CD4-positive, alpha-beta memory T cell (primary cell): Measurements from ENCODE around the gene NOS1AP. TPM values are rescaled to one million over a fixed set of nuclear protein-coding genes. Genes with fewer than 3 reads are reported as not detected.

Experiments used
- CTCF ChIA-PET: fragments of 350-600 bp; sonication (Branson Sonifier 250); formaldehyde crosslinking; loops from one replicate; lab custom pipeline; 2021; ENCODE audit warnings: inconsistent platforms; ENCODE audit not compliant: partially characterized antibody; lab: Charles Lee
- POLR2A ChIA-PET: fragments of 350-600 bp; sonication (Branson Sonifier 250); formaldehyde crosslinking; loops from one replicate; lab custom pipeline; 2021; ENCODE audit not compliant: partially characterized antibody; lab: Charles Lee
- DNase-seq, 5 donors: peaks; one replicate each; pipeline versions ENCODE4 v3.0.0 to v3.0.0-alpha.2; 2020 to 2022; ENCODE audit warnings: mixed read lengths in 1 of 5
- H3K27ac ChIP-seq: one replicate; pipeline ENCODE4 v1.7.0; 2013; ENCODE audit warnings: low read depth, low read length
- H3K27me3 ChIP-seq: 2 replicates; pipeline ENCODE4 v1.7.0; 2013; ENCODE audit warnings: mild to moderate bottlenecking, low read length, moderate library complexity; ENCODE audit not compliant: insufficient read depth
- H3K36me3 ChIP-seq: 2 replicates; pipeline ENCODE4 v1.7.0; 2013; ENCODE audit warnings: mild to moderate bottlenecking, low read length, moderate library complexity; ENCODE audit not compliant: insufficient read depth
- H3K4me1 ChIP-seq: 2 replicates; pipeline ENCODE4 v1.7.0; 2013; ENCODE audit warnings: mild to moderate bottlenecking, low read length, moderate library complexity; ENCODE audit not compliant: insufficient read depth
- H3K4me3 ChIP-seq, 2 donors: one replicate each; pipeline ENCODE4 v1.7.0; 2013; ENCODE audit warnings: low read length in 2 of 2, mild to moderate bottlenecking in 1 of 2
- H3K9me3 ChIP-seq, 2 donors: one replicate each; pipeline ENCODE4 v1.7.0; 2013; ENCODE audit warnings: low read length in 2 of 2, control low read depth in 1 of 2; ENCODE audit not compliant: control insufficient read depth in 1 of 2
- H3K27ac Mint-ChIP-seq, 7 donors: one replicate each; pipeline ENCODE4 v1.8.0; 2020 to 2021; ENCODE audit warnings: mixed read lengths in 7 of 7, mild to moderate bottlenecking in 6 of 7, inconsistent platforms in 3 of 7, moderate library complexity in 3 of 7
- H3K27me3 Mint-ChIP-seq, 2 donors: one replicate each; pipeline ENCODE4 v1.8.0; 2020 to 2021; ENCODE audit warnings: mixed read lengths in 2 of 2
- H3K36me3 Mint-ChIP-seq, 2 donors: one replicate each; pipeline ENCODE4 v1.8.0; 2020 to 2021; ENCODE audit warnings: mixed read lengths in 2 of 2, inconsistent platforms in 1 of 2, mild to moderate bottlenecking in 1 of 2
- H3K4me1 Mint-ChIP-seq, 4 donors: one replicate each; pipeline ENCODE4 v1.8.0; 2020 to 2021; ENCODE audit warnings: mixed read lengths in 4 of 4, mild to moderate bottlenecking in 1 of 4
- H3K4me3 Mint-ChIP-seq, 8 donors: one replicate each; pipeline ENCODE4 v1.8.0; 2020 to 2021; ENCODE audit warnings: mixed read lengths in 8 of 8, mild to moderate bottlenecking in 7 of 8, moderate library complexity in 6 of 8, inconsistent platforms in 3 of 8
- H3K9me3 Mint-ChIP-seq, 8 donors: one replicate each; pipeline ENCODE4 v1.8.0; 2020 to 2021; ENCODE audit warnings: mixed read lengths in 8 of 8, mild to moderate bottlenecking in 5 of 8, inconsistent platforms in 3 of 8, moderate library complexity in 1 of 8
- intact Hi-C: fragments of 100-400 bp; cut with micrococcal nuclease; formaldehyde crosslinking; loops from one replicate; pipeline ENCODE4 v1.15.1; 2023
- polyA plus RNA-seq, 2 donors: library from polyadenylated mRNA; unstranded; fragments of 300-500 nt; fragmentation: Illumina TruSeq; gene quantifications; one replicate each; pipeline ENCODE4 v1.2.3, GENCODE V29; 2021
- total RNA-seq, 2 experiments: library from RNA; stranded (reverse); gene quantifications; one replicate each; pipeline ENCODE4 v1.2.3, GENCODE V29; 2021

NOS1AP gene
- total and polyA plus RNA-seq, 4 experiments from 2014 or later, result not detected

GRCh38 chr1:162234571-162234970, 165.1 kb downstream of the NOS1AP start:
- Histone ChIP-seq H3K4me3 (no peak overlapping the region), H3K9me3 (no peaks in the 10 kb centered on the region), H3K36me3 (no peaks in the 10 kb centered on the region), H3K27ac (no peak overlapping the region), H3K4me1 (no peaks in the 10 kb centered on the region), H3K27me3 (no peaks in the 10 kb centered on the region)
- POLR2A ChIA-PET, result no interaction called here
- Mint-ChIP-seq H3K9me3 (no peaks in the 10 kb centered on the region), H3K36me3 (no peaks in the 10 kb centered on the region), H3K27me3 (peaks cover 11 to 13% of the 10 kb centered on the region in 2 donors), H3K27ac (no peak overlapping the region), H3K4me1 (no peaks in the 10 kb centered on the region), H3K4me3 (no peak overlapping the region)
- intact Hi-C loops, result no loop called here
- no peak for DNase-seq
- CTCF ChIA-PET, result no interaction called here

GRCh38 chr1:162235241-162235800, 165.8 kb downstream of the NOS1AP start:
- Histone ChIP-seq H3K36me3 (no peaks in the 10 kb centered on the region), H3K9me3 (no peaks in the 10 kb centered on the region), H3K4me3 (no peak overlapping the region), H3K27ac (no peak overlapping the region), H3K27me3 (no peaks in the 10 kb centered on the region), H3K4me1 (no peaks in the 10 kb centered on the region)
- no peaks in the 10 kb centered on the region for H3K4me1 Mint-ChIP-seq
- H3K9me3 Mint-ChIP-seq, result no peaks in the 10 kb centered on the region
- peaks cover 12 to 13% of the 10 kb centered on the region in 2 donors for H3K27me3 Mint-ChIP-seq
- POLR2A ChIA-PET, result no interaction called here
- no peak for DNase-seq
- intact Hi-C loops, result no loop called here
- CTCF ChIA-PET, result no interaction called here
- H3K36me3 Mint-ChIP-seq, result no peaks in the 10 kb centered on the region
- H3K4me3 Mint-ChIP-seq, result no peak overlapping the region
- H3K27ac Mint-ChIP-seq, result no peak overlapping the region

GRCh38 chr1:162236201-162236600, 166.7 kb downstream of the NOS1AP start:
- Mint-ChIP-seq H3K27me3 (peaks cover 13 to 18% of the 10 kb centered on the region in 2 donors), H3K4me3 (no peak overlapping the region), H3K36me3 (no peaks in the 10 kb centered on the region), H3K9me3 (no peaks in the 10 kb centered on the region), H3K27ac (no peak overlapping the region), H3K4me1 (no peaks in the 10 kb centered on the region)
- no peak for DNase-seq
- Histone ChIP-seq H3K4me1 (no peaks in the 10 kb centered on the region), H3K36me3 (no peaks in the 10 kb centered on the region), H3K4me3 (no peak overlapping the region), H3K27ac (no peak overlapping the region), H3K9me3 (no peaks in the 10 kb centered on the region), H3K27me3 (no peaks in the 10 kb centered on the region)
- intact Hi-C loops, result no loop called here
- CTCF ChIA-PET, result no interaction called here
- POLR2A ChIA-PET, result no interaction called here

- H3K4me1 Mint-ChIP-seq, result no peaks in the 10 kb centered on the region
- ChIA-PET POLR2A (no interaction called here), CTCF (no interaction called here)
- Histone ChIP-seq H3K36me3 (no peaks in the 10 kb centered on the region), H3K9me3 (no peaks in the 10 kb centered on the region), H3K4me3 (no peak overlapping the region), H3K27me3 (no peaks in the 10 kb centered on the region), H3K27ac (no peak overlapping the region), H3K4me1 (no peaks in the 10 kb centered on the region)
- H3K27me3 Mint-ChIP-seq, result peaks cover 16 to 18% of the 10 kb centered on the region in 2 donors
- DNase-seq, result no peak
- no peak overlapping the region for H3K27ac Mint-ChIP-seq
- no peaks in the 10 kb centered on the region for H3K9me3 Mint-ChIP-seq
- intact Hi-C loops, result no loop called here
- H3K36me3 Mint-ChIP-seq, result no peaks in the 10 kb centered on the region
- no peak overlapping the region for H3K4me3 Mint-ChIP-seq
Observed at GRCh38 chr1:162236618-162237017, 167.1 kb downstream of the NOS1AP start.

- POLR2A ChIA-PET, result no interaction called here
Observed at GRCh38 chr1:162240577-162240976, 171.1 kb downstream of the NOS1AP start.

GRCh38 chr1:162242804-162243203, 173.3 kb downstream of the NOS1AP start:
- no peak overlapping the region for H3K4me3 Mint-ChIP-seq
- H3K4me1 Mint-ChIP-seq, result no peaks in the 10 kb centered on the region
- ChIA-PET POLR2A (no interaction called here), CTCF (no interaction called here)
- Histone ChIP-seq H3K4me1 (no peaks in the 10 kb centered on the region), H3K9me3 (no peaks in the 10 kb centered on the region), H3K27ac (no peak overlapping the region), H3K36me3 (no peaks in the 10 kb centered on the region), H3K27me3 (no peaks in the 10 kb centered on the region), H3K4me3 (no peak overlapping the region)
- intact Hi-C loops, result no loop called here
- no peak for DNase-seq
- peaks cover 14 to 15% of the 10 kb centered on the region in 2 donors for H3K27me3 Mint-ChIP-seq
- H3K27ac Mint-ChIP-seq, result no peak overlapping the region
- peaks cover 0 to 3% (median 0%) of the 10 kb centered on the region in 8 donors for H3K9me3 Mint-ChIP-seq
- no peaks in the 10 kb centered on the region for H3K36me3 Mint-ChIP-seq

More at GRCh38 chr1:162240577-162240976, 171.1 kb downstream of the NOS1AP start:
- Mint-ChIP-seq H3K9me3 (peaks cover 0 to 3% (median 0%) of the 10 kb centered on the region in 8 donors), H3K27ac (no peak overlapping the region), H3K4me1 (no peaks in the 10 kb centered on the region), H3K36me3 (no peaks in the 10 kb centered on the region), H3K27me3 (peaks cover 16 to 20% of the 10 kb centered on the region in 2 donors), H3K4me3 (no peak overlapping the region)
- Histone ChIP-seq H3K9me3 (no peaks in the 10 kb centered on the region), H3K27me3 (no peaks in the 10 kb centered on the region), H3K4me1 (no peaks in the 10 kb centered on the region), H3K36me3 (no peaks in the 10 kb centered on the region), H3K27ac (no peak overlapping the region), H3K4me3 (no peak overlapping the region)
- CTCF ChIA-PET, result no interaction called here
- intact Hi-C loops, result no loop called here
- DNase-seq, result no peak

- Mint-ChIP-seq H3K36me3 (no peaks in the 10 kb centered on the region), H3K27ac (no peak overlapping the region), H3K9me3 (peaks cover 0 to 3% (median 0%) of the 10 kb centered on the region in 8 donors), H3K27me3 (peaks cover 4 to 7% of the 10 kb centered on the region in 2 donors), H3K4me3 (no peak overlapping the region), H3K4me1 (no peaks in the 10 kb centered on the region)
- Histone ChIP-seq H3K27ac (no peak overlapping the region), H3K36me3 (no peaks in the 10 kb centered on the region), H3K4me3 (no peak overlapping the region), H3K9me3 (no peaks in the 10 kb centered on the region), H3K27me3 (no peaks in the 10 kb centered on the region), H3K4me1 (no peaks in the 10 kb centered on the region)
- intact Hi-C loops, result no loop called here
- ChIA-PET CTCF (no interaction called here), POLR2A (no interaction called here)
- no peak for DNase-seq
Observed at GRCh38 chr1:162248854-162249535, 179.5 kb downstream of the NOS1AP start.
